Measurements from ENCODE around the gene CARMIL1.
"Not testable (repeated sequence)": the region's sequence is repeated elsewhere in the genome, so short reads cannot be mapped to it uniquely, and the experiment has no call there.

Gene CARMIL1

DNA sequence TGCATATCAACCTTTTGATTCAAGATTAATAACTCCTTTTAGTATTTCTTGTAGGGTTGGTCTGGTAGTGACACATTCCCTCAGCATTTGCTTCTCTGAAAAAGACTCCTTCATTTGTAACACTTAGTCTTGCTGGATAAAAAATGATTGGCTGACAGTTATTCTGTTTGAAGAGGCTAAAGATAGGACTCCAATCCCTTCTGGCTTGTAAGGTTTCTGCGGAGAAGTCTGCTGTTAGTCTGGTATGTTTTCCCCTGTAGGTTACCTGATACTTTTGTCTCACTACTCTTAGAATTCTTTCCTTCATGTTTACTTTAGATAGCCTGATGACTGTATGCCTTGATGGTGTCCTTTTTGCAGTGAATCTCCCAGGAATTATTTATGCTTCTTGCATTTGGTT lies 96.0 kb downstream of the CARMIL1 start:
- TF ChIP-seq, protein P1, sequence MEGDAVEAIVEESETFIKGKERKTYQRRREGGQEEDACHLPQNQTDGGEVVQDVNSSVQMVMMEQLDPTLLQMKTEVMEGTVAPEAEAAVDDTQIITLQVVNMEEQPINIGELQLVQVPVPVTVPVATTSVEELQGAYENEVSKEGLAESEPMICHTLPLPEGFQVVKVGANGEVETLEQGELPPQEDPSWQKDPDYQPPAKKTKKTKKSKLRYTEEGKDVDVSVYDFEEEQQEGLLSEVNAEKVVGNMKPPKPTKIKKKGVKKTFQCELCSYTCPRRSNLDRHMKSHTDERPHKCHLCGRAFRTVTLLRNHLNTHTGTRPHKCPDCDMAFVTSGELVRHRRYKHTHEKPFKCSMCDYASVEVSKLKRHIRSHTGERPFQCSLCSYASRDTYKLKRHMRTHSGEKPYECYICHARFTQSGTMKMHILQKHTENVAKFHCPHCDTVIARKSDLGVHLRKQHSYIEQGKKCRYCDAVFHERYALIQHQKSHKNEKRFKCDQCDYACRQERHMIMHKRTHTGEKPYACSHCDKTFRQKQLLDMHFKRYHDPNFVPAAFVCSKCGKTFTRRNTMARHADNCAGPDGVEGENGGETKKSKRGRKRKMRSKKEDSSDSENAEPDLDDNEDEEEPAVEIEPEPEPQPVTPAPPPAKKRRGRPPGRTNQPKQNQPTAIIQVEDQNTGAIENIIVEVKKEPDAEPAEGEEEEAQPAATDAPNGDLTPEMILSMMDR (IDR thresholded peaks at IDR 0.05), result no peak
- H3K27me3 ChIP-seq, result no peaks in the 10 kb centered on the region
- no peak overlapping the region for H3K4me3 ChIP-seq (ENCODE audit: low read depth in 1 of 2, low read length in 1 of 2)
- no peaks in the 10 kb centered on the region for H3K9me3 ChIP-seq
- no peaks in the 10 kb centered on the region for H3K36me3 ChIP-seq
- no peak overlapping the region for H3K27ac ChIP-seq
- no peaks in the 10 kb centered on the region for H3K4me1 ChIP-seq (ENCODE audit: control insufficient read depth in 1 of 2, insufficient read depth in 1 of 2, low read depth in 1 of 2, low read length in 1 of 2)

DNA sequence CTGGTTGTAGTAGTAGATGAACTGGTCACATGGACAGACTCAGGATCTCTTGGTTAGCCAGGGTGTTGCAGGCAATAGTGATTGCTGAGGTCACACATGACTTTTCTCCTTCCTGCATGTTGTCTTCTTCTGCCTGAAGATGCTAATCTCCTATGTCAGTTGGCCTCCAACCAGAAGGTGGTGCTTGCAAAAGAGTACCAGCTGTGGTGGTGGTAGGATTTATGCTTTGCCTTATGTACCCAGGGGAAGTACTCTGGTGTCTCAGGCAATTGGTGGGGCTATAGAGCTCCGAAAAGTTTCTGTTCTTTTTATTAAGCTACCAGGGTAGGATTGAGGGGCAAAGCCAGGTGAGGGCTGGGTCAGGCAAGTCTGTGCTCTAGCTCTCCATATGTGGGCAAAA lies 98.5 kb downstream of the CARMIL1 start:
- Histone ChIP-seq H3K36me3 (no peaks in the 10 kb centered on the region), H3K27ac (no peak overlapping the region), H3K4me3 (ENCODE audit: low read depth in 1 of 2, low read length in 1 of 2) (no peak overlapping the region), H3K27me3 (no peaks in the 10 kb centered on the region), H3K4me1 (ENCODE audit: control insufficient read depth in 1 of 2, insufficient read depth in 1 of 2, low read depth in 1 of 2, low read length in 1 of 2) (no peaks in the 10 kb centered on the region), H3K9me3 (no peaks in the 10 kb centered on the region)
- TF ChIP-seq, protein P1 (IDR thresholded peaks at IDR 0.05), result no peak

DNA sequence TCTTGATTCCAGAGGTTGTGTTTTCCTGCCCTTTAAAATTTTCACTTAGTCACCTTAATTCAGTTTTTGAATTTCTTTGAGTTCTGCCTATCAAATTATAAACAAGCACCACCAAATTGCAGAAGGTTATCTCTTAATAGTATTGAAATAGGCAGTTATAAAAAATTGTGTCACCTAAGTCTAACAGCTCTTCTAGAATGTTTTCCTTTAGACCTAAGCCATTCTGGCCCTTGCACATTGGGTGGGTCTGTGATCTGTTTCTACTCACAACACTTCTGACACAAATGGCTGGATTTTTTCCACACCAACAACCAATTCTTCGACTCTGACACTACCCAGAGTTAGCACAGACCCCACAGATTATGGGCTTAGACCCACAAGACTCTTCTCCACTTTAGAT lies 101.9 kb downstream of the CARMIL1 start:
- Histone ChIP-seq H3K9me3 (no peaks in the 10 kb centered on the region), H3K4me3 (ENCODE audit: low read depth in 1 of 2, low read length in 1 of 2) (no peak overlapping the region), H3K27ac (no peak overlapping the region), H3K27me3 (no peaks in the 10 kb centered on the region), H3K36me3 (no peaks in the 10 kb centered on the region), H3K4me1 (ENCODE audit: control insufficient read depth in 1 of 2, insufficient read depth in 1 of 2, low read depth in 1 of 2, low read length in 1 of 2) (no peaks in the 10 kb centered on the region)
- TF ChIP-seq, protein P1 (IDR thresholded peaks at IDR 0.05), result no peak

DNA sequence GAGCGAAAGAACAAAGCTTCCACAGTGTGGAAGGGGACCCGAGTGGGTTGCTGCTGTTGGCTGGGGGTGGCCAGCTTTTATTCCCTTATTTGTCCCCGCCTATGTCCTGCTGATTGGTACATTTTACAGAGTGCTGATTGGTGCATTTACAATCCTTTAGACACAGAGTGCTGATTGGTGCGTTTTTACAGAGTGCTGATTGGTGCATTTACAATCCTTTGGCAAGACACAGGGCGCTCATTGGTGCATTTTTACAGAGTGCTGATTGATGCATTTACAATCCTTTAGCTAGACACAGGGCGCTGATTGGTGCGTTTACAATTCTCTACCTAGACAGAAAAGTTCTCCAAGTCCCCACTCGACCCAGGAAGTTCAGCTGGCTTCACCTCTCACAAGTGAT lies 103.3 kb downstream of the CARMIL1 start:
- H3K9me3 ChIP-seq; H3K36me3 ChIP-seq; H3K4me1 ChIP-seq (ENCODE audit: control insufficient read depth in 1 of 2, insufficient read depth in 1 of 2, low read depth in 1 of 2, low read length in 1 of 2); H3K4me3 ChIP-seq (ENCODE audit: low read depth in 1 of 2, low read length in 1 of 2); H3K27me3 ChIP-seq; H3K27ac ChIP-seq: not testable (repeated sequence)

DNA sequence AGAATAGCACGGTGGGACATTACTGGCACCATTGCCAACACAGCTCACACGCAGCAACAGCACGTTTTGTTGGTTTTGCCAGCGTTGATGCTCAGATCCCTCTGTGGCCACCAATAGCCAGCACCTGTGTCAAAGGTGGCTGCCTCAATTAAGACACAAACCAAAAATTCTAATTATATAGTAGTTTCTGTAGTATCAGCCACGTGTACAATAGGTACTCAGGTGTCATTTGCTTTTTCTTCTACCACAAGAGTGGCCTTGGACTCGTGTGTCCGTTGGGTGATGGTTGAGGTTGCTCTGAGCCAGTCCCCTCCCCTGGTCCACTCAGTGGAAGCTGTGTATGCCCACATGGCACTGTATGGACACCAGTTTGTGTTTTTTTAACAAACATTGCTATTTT lies 105.1 kb downstream of the CARMIL1 start:
- Histone ChIP-seq H3K4me3 (ENCODE audit: low read depth in 1 of 2, low read length in 1 of 2) (no peak overlapping the region), H3K36me3 (no peaks in the 10 kb centered on the region), H3K4me1 (ENCODE audit: control insufficient read depth in 1 of 2, insufficient read depth in 1 of 2, low read depth in 1 of 2, low read length in 1 of 2) (no peaks in the 10 kb centered on the region), H3K27ac (no peak overlapping the region), H3K9me3 (no peaks in the 10 kb centered on the region), H3K27me3 (no peaks in the 10 kb centered on the region)
- TF ChIP-seq, protein P1 (IDR thresholded peaks at IDR 0.05), result no peak

DNA sequence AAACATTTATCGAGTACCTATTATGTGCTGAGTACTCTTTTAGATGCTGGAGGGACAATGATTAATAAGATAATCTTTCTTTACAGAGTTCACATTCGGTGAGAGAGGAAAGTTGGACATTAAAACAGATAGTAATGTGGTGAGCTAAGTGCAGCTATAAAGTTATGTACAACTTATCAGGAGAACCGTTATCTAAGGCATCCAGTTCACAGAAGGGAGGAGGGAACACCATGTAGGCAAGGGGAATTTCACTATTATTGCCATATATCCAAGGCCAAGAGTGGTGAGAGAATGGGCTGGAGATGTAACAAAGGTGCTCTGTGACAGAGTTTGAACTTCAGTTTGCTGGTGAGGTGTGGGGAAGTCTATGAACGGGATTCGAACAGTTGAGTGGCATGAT lies 105.8 kb downstream of the CARMIL1 start:
- H3K9me3 ChIP-seq, result no peaks in the 10 kb centered on the region
- H3K27me3 ChIP-seq, result no peaks in the 10 kb centered on the region
- no peaks in the 10 kb centered on the region for H3K4me1 ChIP-seq (ENCODE audit: control insufficient read depth in 1 of 2, insufficient read depth in 1 of 2, low read depth in 1 of 2, low read length in 1 of 2)
- H3K4me3 ChIP-seq (ENCODE audit: low read depth in 1 of 2, low read length in 1 of 2), result no peak overlapping the region
- TF ChIP-seq, protein P1 (IDR thresholded peaks at IDR 0.05), result no peak
- H3K36me3 ChIP-seq, result no peaks in the 10 kb centered on the region
- no peak overlapping the region for H3K27ac ChIP-seq

All from neutrophil (primary cell).